GM11168 (cell line): Measurements from ENCODE around the gene FCGR3A.
"Not testable (repeated sequence)": the region's sequence is repeated elsewhere in the genome, so short reads cannot be mapped to it uniquely, and the experiment has no call there.

Source experiments
- in situ Hi-C: fragments of 300-500 bp; cut with MboI; formaldehyde crosslinking; loops from one replicate; pipeline ENCODE4 v1.12.0; 2022; ENCODE audit warnings: low sequenced_read_pairs; ENCODE audit not compliant: unreplicated experiment

Gene FCGR3A

GRCh38 chr1:161531986-161532643 is 17.5 kb downstream of the FCGR3A start:
- in situ Hi-C loops = no loop called here

DNA sequence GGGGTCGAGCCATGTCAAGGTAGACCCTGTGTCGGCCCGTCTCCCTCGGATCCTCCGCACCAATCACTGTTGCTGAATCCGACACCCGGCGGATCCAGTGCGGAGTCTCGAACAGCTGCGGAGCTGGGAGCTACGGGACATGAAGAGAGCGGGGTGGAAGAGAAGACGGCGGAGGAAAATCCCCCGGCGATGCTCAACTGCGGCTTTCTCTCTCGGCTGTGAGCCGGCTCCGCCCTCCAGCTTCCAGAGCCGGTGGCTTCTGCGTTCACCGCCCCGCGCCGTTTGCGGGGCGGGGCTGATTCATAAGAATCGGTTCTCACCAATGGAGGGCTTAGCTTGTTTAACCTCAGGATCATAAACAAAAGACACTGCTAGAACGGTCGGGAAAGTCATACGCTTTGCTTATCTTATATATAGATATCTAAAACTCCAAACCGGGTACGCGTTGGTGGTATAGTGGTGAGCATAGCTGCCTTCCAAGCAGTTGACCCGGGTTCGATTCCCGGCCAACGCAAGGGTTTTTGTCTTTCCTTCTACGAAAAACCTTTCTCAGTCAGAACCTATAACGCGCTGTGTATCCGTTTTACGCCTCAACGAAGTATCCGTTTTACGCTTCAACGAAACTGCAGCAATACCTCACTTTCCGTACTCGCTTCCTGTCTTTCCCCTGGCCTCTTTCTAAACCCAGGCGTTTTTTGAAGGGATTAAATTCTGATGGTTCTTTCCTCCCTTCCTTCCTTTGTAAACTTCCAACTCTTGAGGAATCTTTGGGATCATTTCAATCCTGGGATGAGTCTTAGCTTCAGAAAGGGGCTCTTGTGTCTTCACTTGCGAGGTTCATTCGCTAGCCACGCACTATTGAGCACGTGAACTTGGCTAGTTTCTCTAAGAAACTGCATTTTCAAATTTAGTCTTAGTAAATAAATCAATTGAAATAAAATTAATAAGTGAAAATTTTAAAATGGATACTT is 18.7 kb downstream of the FCGR3A start:
- in situ Hi-C loops = not testable (repeated sequence)

GRCh38 chr1:161530158-161530557 is 19.5 kb downstream of the FCGR3A start:
- in situ Hi-C loops = not testable (repeated sequence)

DNA sequence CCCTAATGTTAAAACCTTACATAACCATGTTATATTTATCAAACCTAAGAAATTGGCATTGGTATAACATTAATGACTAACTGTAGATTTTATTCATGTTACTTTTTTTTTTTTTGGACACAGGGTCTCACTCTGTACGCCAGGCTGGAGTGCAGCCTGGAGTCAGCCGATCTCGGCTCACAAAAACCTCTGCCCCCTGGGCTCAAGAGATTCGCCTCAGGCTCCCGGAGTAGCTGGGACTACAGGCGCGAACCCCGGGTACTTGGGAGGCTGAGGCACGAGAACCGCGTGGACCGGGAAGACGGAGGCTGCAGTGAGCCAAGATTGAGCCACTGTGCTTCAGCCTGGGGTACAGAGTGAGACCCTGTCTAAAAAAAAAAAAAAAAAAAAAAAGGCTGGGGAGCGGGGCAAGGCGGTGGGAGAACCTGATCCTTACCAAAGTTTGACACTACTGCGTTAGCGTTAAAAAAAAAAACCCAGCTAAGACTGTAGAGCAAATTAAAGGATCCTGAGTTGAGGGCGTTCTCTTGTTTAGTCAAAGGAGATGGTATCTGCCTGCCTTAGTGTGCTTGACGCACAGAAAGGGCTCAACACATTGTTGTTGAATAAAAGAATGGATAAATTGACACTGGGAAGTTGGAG is 20.0 kb downstream of the FCGR3A start:
- in situ Hi-C loops = loop anchor here (5.0 kb wide), 1 partner anchor 78 kb away; no protein-coding TSS in a partner anchor

- in situ Hi-C loops = loop anchor here (5.0 kb wide), 1 partner anchor 79 kb away; no protein-coding TSS in a partner anchor
Measured at GRCh38 chr1:161528550-161528949, 21.1 kb downstream of the FCGR3A start.

- in situ Hi-C loops = loop anchor here (5.0 kb wide), 1 partner anchor 81 kb away; no protein-coding TSS in a partner anchor
Measured at GRCh38 chr1:161525918-161526317, 23.7 kb downstream of the FCGR3A start.

DNA sequence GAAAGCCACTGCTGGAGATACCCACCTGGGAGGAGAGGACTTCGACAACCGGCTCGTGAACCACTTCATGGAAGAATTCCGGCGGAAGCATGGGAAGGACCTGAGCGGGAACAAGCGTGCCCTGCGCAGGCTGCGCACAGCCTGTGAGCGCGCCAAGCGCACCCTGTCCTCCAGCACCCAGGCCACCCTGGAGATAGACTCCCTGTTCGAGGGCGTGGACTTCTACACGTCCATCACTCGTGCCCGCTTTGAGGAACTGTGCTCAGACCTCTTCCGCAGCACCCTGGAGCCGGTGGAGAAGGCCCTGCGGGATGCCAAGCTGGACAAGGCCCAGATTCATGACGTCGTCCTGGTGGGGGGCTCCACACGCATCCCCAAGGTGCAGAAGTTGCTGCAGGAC is 24.3 kb downstream of the FCGR3A start:
- in situ Hi-C loops = loop anchor here (5.0 kb wide), 1 partner anchor 82 kb away; no protein-coding TSS in a partner anchor

DNA sequence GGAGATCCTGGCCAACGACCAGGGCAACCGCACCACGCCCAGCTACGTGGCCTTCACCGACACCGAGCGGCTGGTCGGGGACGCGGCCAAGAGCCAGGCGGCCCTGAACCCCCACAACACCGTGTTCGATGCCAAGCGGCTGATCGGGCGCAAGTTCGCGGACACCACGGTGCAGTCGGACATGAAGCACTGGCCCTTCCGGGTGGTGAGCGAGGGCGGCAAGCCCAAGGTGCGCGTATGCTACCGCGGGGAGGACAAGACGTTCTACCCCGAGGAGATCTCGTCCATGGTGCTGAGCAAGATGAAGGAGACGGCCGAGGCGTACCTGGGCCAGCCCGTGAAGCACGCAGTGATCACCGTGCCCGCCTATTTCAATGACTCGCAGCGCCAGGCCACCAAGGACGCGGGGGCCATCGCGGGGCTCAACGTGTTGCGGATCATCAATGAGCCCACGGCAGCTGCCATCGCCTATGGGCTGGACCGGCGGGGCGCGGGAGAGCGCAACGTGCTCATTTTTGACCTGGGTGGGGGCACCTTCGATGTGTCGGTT is 24.8 kb downstream of the FCGR3A start:
- in situ Hi-C loops = loop anchor here (5.0 kb wide), 1 partner anchor 82 kb away; no protein-coding TSS in a partner anchor

DNA sequence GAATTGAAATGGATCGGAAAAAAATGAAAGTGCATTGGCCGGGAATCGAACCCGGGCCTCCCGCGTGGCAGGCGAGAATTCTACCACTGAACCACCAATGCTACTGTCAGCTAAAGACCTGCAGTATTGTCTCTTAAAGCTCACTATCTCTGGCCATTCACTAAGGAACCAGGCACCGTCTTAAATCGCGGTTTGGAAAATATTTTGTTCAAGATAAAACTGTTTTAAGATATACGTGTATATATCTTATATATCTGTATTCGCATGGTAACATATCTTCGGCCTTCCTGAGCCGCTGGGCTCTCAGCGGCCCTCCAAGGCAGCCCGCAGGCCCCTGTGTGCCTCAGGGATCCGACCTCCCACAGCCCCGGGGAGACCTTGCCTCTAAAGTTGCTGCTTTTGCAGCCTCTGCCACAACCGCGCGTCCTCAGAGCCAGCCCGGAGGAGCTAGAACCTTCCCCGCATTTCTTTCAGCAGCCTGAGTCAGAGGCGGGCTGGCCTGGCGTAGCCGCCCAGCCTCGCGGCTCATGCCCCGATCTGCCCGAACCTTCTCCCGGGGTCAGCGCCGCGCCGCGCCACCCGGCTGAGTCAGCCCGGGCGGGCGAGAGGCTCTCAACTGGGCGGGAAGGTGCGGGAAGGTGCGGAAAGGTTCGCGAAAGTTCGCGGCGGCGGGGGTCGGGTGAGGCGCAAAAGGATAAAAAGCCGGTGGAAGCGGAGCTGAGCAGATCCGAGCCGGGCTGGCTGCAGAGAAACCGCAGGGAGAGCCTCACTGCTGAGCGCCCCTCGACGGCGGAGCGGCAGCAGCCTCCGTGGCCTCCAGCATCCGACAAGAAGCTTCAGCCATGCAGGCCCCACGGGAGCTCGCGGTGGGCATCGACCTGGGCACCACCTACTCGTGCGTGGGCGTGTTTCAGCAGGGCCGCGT is 25.5 kb downstream of the FCGR3A start, which contains the start of gene HSPA6:
TSS of gene HSPA6 (plus strand) at position 724 of the 925 bp plus-strand sequence. CDS start at position 843, 119 bp downstream.
- in situ Hi-C loops = not testable (repeated sequence)

- in situ Hi-C loops = not testable (repeated sequence)
Measured at GRCh38 chr1:161523041-161523816, 26.4 kb downstream of the FCGR3A start.

DNA sequence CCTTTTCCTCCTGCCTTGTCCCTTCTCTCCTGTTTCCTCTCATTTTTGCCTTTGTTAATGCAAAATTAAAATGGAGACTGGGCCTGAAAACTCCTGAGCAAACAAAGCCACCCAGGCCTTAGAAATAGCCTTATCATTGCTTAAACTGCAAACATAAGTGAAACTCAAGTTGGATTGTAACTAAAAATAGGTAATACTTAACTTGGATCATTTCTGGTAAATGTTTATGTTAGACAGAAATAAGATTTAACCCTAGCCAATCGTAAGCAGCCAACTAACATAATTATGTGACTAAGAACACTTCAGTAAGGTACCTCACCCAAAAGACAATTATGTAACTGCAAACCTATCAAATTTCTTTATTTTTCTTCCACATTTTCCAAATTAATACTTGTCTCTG is 35.7 kb downstream of the FCGR3A start:
- in situ Hi-C loops = not testable (repeated sequence)

DNA sequence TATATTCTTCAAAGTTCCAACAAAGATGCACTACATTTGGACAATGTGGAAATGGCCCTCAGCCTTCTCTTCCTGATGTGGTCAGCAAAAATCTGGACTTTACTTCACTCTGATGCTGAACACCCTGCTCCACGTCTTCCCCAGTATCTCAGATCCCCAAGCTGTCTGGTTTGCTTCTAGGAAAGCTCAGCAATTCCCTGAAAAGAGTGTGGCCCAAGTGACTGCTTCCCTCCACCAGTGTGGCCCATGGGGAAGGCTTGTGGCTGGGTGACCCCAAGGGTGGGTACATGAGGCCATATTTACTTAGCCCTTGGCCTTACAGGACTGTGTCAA is 36.2 kb downstream of the FCGR3A start:
- in situ Hi-C loops = not testable (repeated sequence)

GRCh38 chr1:161512636-161513447 is 36.8 kb downstream of the FCGR3A start:
- in situ Hi-C loops = not testable (repeated sequence)

DNA sequence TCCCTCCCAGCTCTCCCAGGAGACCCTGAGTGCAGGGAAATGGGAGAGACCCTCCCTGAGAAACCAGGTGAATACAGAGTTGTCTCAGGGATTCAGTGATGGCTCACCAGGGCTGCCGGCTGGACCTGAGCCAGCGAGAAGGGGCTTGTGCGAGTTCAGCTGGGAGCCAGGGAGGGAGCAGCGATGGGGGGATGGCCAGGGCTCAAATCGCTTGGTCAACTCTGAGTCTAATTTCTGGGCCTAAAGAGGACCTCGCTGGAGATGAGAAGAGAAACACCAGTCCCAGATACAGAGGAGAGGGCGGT is 37.9 kb downstream of the FCGR3A start:
- in situ Hi-C loops = no loop called here

GRCh38 chr1:161511018-161511755 is 38.4 kb downstream of the FCGR3A start:
- in situ Hi-C loops = no loop called here

DNA sequence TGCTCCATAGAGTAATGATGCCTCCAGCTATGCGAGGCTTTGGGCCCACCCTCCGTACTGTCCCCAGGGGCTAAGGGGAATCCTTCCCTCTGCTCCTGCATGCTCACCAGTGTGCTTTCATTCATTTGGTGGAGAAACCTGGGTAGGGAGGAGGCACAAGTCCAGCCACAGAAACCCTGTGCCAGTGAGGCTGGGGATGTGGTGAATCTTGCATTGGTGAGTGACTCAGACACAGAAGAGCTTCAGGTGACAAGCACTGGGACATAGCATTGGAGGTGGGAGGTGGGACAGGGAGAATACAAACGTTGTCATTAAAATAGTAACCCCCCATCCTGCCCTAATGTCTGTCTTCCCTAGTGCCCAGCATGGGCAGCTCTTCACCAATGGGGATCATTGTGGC is 39.1 kb downstream of the FCGR3A start:
- in situ Hi-C loops = no loop called here
